NCI-H82 treated with DMSO at 0.1 percent for 48 hours (cell line): Measurements from ENCODE around the gene HCRTR1.

Experiments
- DNase-seq: peaks from one replicate; lab custom pipeline; 2025; ENCODE audit not compliant: unreplicated experiment; lab: John Stamatoyannopoulos, UW

The HCRTR1 gene

DNA sequence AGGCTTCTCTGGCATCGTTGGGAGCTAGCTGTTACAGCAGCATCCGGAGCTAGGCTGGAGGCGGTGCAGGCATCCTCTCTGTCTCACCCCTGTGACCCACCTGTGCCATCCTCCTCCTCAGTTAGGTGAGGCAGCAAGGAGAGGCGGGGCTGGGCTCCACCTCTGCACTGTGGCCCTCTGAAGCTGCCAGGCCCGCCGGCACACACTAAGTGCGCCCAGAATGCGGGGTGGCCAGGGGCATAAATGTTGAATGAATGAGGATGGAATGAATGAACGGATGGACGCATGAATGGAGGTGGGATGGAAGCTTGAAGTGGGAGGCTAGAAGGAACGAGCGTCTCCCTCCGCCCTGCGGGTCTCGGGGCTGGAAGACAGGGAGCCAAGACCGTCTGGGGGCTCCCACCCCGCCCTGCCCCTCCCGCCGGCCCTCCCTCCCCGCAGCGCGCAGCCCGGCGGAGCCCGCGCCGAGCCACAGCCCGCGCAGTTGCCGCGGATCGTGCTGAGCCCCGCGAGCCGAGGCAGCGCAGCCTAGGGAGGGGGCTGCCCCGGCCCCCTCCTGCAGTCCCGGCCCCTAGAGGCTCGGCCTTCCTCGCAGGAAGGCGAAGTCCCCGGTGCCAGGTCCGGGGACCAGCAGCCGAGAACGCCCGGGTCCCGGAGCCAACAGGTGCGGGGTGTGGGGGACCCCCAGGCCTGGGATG, at the start of gene HCRTR1:
Gene HCRTR1 (plus strand): TSS at position 472 of the 698 bp plus-strand sequence. CDS start 1,504 bp downstream, outside the sequence.
- no peak for DNase-seq

GRCh38 chr1:31567956-31568570, 49.4 kb upstream of the HCRTR1 start:
- DNase-seq, result no peak

DNA sequence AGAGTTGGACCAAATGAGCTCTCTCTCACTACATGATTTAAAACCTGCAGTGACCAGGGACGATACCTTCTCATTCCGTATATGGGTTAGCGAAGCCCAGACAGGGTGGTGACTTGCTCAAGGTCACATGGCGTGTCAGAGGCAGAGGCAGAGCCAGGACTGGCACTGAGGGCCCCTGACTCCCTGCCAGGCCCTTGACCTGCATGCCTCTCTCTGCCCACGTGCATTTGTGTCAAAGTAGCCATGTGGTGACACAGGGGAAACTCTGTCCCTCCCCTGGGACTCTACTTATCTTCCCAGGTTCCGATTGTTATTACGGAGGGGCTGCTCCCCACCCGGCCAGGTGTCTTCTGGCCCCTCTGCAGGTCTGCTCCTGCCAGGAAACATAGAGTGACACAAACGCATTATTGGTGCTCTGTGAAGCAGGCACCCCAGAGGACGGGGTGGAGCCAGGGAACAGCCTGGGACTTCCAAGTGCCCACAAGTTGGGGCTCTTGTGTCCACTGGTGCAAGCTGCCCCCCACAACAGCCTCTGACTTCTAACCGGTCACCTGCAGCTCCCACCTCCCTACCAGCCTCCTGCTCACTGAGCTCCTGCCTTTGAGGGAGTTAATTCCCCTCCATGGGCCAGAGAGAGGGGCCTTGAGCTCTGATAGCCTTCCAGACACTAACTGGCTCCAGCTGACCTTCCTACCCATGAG, 48.4 kb upstream of the HCRTR1 start:
- peak; percentile 45 for DNase-seq

DNA sequence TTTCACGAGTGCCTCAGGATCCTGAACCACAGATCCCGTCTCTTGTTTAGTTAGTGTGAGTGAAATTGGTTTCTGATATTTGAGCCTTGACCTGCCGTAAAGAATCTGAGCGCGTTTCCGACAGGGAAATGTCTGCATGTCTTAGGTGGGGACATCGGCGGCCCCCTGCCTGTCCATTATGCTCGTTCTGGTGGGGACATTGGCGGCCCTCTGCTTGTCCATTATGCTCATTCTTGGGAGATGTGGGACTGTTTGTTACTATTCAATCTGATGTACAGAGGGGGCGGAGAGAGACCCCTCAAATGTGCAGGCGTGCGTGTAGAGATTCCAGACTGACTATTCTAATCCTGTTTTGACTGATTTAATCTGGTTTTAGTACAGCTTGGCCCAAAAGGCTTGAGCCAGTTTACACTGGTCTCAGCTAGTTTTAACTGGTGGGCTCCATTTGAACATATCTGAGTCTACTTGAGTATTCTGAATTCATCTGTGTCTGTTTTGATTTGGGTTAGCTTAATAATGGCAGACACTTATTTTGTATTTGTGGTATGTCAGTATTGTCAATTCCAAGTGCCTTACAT, 47.8 kb upstream of the HCRTR1 start:
- DNase-seq, result peak; percentile 75

DNA sequence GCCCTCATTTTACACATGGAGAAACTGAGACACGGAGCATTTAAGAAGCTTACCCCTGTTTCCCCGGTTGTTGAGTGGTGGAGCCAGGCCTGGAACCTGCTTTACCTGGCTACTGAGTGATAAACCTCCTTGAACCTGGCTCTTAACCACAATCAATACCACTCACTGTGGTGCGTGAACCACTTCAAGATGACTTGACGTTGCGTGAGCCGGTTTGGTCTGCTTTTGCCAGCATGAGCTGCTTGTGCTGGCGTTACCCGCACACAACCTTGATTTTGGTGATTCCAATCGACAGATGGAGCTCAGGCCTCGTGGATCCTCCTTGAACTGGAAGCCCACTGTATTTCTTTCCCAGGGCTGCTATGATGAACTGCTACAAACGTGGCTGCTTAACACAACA, 47.3 kb upstream of the HCRTR1 start:
- no peak for DNase-seq

- no peak for DNase-seq
These were observed 46.6 kb upstream of the HCRTR1 start for GRCh38 chr1:31570906-31571305.

DNA sequence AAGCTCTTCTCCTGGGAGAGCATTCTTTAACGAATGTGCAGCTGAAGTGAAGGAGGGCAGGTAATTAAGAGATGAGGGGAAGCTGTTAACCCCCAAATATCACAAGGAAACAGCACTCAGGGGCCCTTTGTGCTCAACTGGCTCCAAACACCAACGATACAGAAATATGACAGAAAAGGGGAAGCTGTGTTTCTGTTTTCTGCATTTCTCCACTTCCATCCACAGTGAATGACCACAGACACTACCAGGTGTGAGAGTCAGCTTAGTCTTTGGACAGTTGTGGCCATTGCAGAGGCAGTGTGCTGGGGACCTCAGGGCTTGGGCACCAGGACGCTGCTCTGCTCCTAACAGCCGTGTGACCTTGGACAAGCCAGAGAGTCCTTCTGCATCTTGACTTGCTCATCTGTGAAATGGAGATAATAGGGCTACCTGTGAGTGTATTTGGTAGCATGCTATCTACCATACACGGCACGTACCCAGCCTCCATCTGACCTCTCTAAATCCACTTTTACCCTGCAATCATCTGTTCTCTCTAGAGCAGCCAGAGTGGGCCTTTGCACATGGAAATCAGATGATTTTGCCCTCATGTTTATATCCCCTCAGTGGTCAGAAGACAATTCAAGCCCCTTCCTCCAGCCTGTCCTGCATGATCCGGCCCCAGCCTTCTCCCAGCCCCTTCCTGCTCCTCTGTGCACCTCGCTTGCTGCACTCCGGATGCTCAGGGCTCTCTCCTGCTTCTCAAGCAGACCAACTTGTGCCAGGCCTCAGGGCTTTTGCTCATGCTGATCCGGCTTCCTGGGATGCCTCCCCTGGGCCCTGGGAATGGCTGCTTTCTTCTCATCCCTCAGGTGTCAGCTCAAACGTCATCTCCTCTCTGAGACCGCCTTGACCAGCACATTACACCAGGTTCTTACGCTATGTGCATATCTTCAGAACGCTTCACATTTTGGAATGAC, 45.9 kb upstream of the HCRTR1 start:
- no peak for DNase-seq

DNA sequence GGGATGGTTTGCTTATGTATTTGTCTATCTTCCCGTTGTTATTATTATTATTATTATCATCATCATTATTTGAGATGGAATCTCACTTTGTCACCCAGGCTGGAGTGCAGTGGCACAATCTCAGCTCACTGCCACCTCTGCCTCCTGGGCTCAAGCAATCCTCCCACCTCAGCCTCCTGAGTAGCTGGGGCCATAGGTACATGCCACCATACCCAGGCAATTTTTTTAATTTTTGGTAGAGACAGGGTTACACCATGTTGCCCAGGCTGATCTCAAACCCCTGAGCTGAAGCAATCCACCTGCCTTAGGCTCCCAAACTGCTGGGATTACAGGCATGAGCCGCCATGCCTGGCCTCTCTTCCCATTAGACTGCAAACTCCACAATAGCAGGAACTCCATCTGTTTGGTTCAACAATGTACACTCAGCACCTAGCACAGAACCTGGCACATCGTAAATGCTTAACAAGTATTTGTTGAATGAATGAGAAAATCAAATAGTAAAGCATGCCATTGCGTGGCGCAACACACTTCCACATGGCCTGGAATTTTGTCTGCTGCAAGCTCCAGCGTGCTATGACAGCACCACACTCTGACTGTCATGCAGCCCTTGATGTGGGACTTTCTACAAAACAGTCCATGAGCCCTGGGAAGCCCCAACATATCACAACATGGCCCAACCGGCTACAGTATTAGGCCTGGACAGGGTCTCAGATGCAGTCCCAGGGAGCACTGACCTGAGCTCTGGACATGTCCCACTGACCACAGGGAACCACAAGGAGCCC, 45.0 kb upstream of the HCRTR1 start:
- DNase-seq, result no peak

DNA sequence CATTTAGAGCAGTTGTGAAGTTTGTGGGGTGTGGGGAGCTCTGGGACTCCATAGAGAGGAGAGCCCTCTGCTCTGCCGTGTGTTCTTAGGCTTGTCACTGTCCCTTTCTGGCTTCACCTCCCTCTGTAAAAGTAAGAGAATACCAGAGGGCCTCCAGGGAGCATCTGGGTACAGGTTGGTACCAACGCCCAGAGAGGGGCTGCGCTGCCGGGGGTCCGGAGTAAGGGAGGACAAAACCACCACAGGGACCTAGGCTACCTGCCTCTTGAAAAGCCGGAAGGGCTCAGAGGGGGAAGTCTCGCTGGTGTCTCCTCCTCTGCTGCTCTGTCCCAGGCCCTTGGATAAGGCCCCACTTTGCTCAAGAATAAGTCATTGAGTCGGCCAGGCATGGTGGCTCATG, 44.2 kb upstream of the HCRTR1 start:
- DNase-seq, result no peak

GRCh38 chr1:31574749-31575368, 42.6 kb upstream of the HCRTR1 start:
- DNase-seq, result no peak

GRCh38 chr1:31575369-31576140, 41.9 kb upstream of the HCRTR1 start:
- no peak for DNase-seq

- DNase-seq, result no peak
These were observed 41.3 kb upstream of the HCRTR1 start, which contains the start of gene TINAGL1 for GRCh38 chr1:31576201-31576669. TSS of gene TINAGL1 (plus strand) at chr1:31576515. CDS start at chr1:31577149, 634 bp downstream.

DNA sequence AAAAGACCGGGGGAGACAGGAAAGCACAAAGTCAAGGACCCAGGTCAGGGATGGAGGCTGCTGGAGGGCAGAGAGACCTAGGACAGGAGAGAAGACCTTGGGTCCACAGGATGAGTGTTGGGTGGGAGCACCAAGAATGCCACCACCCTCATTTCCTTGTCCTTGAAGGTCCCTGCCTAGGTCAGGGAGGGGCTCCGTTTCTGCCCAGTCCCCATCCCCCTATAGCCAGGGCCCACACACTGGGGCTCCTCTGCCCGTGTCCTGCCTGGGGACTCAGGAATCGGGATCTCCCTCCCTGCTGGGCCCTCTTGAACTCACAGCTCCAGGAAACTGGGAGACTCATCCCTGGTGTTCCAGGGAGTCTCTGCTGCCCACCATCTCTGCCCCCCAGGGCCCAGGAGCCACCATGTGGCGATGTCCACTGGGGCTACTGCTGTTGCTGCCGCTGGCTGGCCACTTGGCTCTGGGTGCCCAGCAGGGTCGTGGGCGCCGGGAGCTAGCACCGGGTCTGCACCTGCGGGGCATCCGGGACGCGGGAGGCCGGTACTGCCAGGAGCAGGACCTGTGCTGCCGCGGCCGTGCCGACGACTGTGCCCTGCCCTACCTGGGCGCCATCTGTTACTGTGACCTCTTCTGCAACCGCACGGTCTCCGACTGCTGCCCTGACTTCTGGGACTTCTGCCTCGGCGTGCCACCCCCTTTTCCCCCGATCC, 40.6 kb upstream of the HCRTR1 start:
- no peak for DNase-seq

GRCh38 chr1:31577515-31578192, 39.8 kb upstream of the HCRTR1 start:
- no peak for DNase-seq

- DNase-seq, result no peak
These were observed 38.1 kb upstream of the HCRTR1 start for GRCh38 chr1:31579374-31579773.

- DNase-seq, result no peak
These were observed 37.0 kb upstream of the HCRTR1 start for GRCh38 chr1:31580513-31580870.

- no peak for DNase-seq
These were observed 36.4 kb upstream of the HCRTR1 start for GRCh38 chr1:31580891-31581603.
